K562 (cell line): Measurements from ENCODE around the gene SAP30BP. TPM values are rescaled to one million over a fixed set of nuclear protein-coding genes. Genes with fewer than 3 reads are reported as not detected.

ENCODE experiments used
- ATAC-seq: fragments of 200-7000 bp; cut with Tn5 transposase; 3 replicates; pipeline ENCODE4 v1.9.1; 2020; ENCODE audit warnings: moderate library complexity
- BruUV-seq: library from RNA; stranded (reverse); fragments of 400-500 nt; replicated peaks from 2 replicates; lab custom pipeline; 2021; lab: Mats Ljungman, UMichigan
- CTCF ChIA-PET: fragments of 300-600 bp; formaldehyde crosslinking; extraction: SDS; loops from one replicate; lab custom pipeline; 2021; ENCODE audit warnings: low intra/inter-chr PET ratio; lab: Yijun Ruan, JAX
- POLR2A ChIA-PET: fragments of 300-600, 350-650 bp; sonication (Branson Sonifier 250); formaldehyde crosslinking; extraction: SDS; loops from one replicate; lab custom pipeline; 2021; ENCODE audit warnings: antibody characterized with exemption, inconsistent platforms; lab: Yijun Ruan, JAX
- DNase-seq, 4 experiments: peaks; one replicate each; pipeline versions ENCODE4 v3.0.0 to v3.0.0-alpha.2; 2011 to 2018; ENCODE audit warnings: low spot score in 3 of 4, mixed read lengths in 3 of 4; ENCODE audit errors: extremely low read depth in 1 of 4
- FAIRE-seq: peaks from 2 replicates; lab custom pipeline; 2011; peaks lifted over from hg19 to GRCh38; lab: Jason Lieb, UNC
- H2AFZ ChIP-seq: 2 replicates; pipeline ENCODE4 v1.6.0; 2011; ENCODE audit warnings: low read depth, low read length, control low read depth, inconsistent platforms
- H3K27ac ChIP-seq: fragments of 200-600 bp; 3 replicates; pipeline ENCODE4 v1.8.0; 2011; ENCODE audit warnings: low read depth, mild to moderate bottlenecking, control low read depth, inconsistent platforms, low read length, moderate library complexity, mixed read lengths; ENCODE audit errors: extremely low read depth
- H3K27me3 ChIP-seq, 2 experiments: fragments of 300-600 bp in 1 of 2; 2 replicates in 1 of 2; 3 replicates in 1 of 2; pipeline versions ENCODE4 v1.6.0 to v1.8.0; 2011; ENCODE audit warnings: inconsistent platforms in 2 of 2, low read length in 2 of 2, mild to moderate bottlenecking in 1 of 2, mixed read lengths in 1 of 2, moderate library complexity in 1 of 2; ENCODE audit not compliant: control insufficient read depth in 2 of 2, insufficient read depth in 2 of 2
- H3K36me3 ChIP-seq: fragments of 300-600 bp; 3 replicates; pipeline ENCODE4 v1.8.0; 2011; ENCODE audit warnings: mild to moderate bottlenecking, low read length, inconsistent platforms; ENCODE audit not compliant: control insufficient read depth, insufficient read depth
- H3K4me1 ChIP-seq, 2 experiments: fragments of 200-600 bp in 1 of 2; replicated peaks in 1 of 2; 2 replicates in 1 of 2; 3 replicates in 1 of 2; pipeline versions ENCODE4 v1.5.1 to v1.8.0; 2011; ENCODE audit warnings: inconsistent platforms in 2 of 2, low read length in 2 of 2, mild to moderate bottlenecking in 1 of 2, mixed read lengths in 1 of 2, moderate library complexity in 1 of 2; ENCODE audit not compliant: control insufficient read depth in 2 of 2, insufficient read depth in 2 of 2
- H3K4me2 ChIP-seq: 2 replicates; pipeline ENCODE4 v1.6.1; 2011; ENCODE audit warnings: low read length, control low read depth, inconsistent platforms, mixed read lengths; ENCODE audit not compliant: insufficient read depth
- H3K4me3 ChIP-seq: fragments of 200-600 bp; sonication (generic), shearing (Covaris generic); 2 replicates; pipeline ENCODE4 v1.5.1; 2016; ENCODE audit warnings: control low read depth, inconsistent platforms
- H3K79me2 ChIP-seq: fragments of 200-600 bp; 3 replicates; pipeline ENCODE4 v1.8.0; 2011; ENCODE audit warnings: low read length, inconsistent platforms; ENCODE audit not compliant: control insufficient read depth, insufficient read depth
- H3K9ac ChIP-seq, 2 experiments: 2 replicates each; pipeline versions ENCODE4 v1.6.0 to v1.6.1; 2011; ENCODE audit warnings: low read depth in 2 of 2, low read length in 2 of 2, control low read depth in 1 of 2, inconsistent platforms in 1 of 2, mild to moderate bottlenecking in 1 of 2, mixed read lengths in 1 of 2; ENCODE audit not compliant: insufficient read depth in 1 of 2
- H3K9me1 ChIP-seq: one replicate; pipeline ENCODE4 v1.6.0; 2011; ENCODE audit warnings: inconsistent platforms, mild to moderate bottlenecking, low read length, moderate library complexity; ENCODE audit not compliant: control insufficient read depth, insufficient read depth
- H3K9me3 ChIP-seq: replicated peaks from 2 replicates; pipeline ENCODE4 v1.5.1; 2011; ENCODE audit warnings: low read depth, low read length, inconsistent platforms; ENCODE audit not compliant: control insufficient read depth, insufficient read depth
- H4K20me1 ChIP-seq: replicated peaks from 2 replicates; pipeline ENCODE4 v1.6.1; 2011; ENCODE audit warnings: low read length, inconsistent platforms, mixed read lengths; ENCODE audit not compliant: control insufficient read depth, insufficient read depth
- CREB3L1 ChIP-seq: fragments of 450-650 bp; IDR thresholded peaks from 2 replicates; pipeline ENCODE4 v1.6.1; 2014; ENCODE audit warnings: low read depth, mild to moderate bottlenecking, moderate library complexity, borderline replicate concordance
- FOXO4 ChIP-seq: fragments of 450-650 bp; formaldehyde crosslinking; IDR thresholded peaks from 2 replicates; pipeline ENCODE4 v1.4.0; 2020; ENCODE audit warnings: mild to moderate bottlenecking, moderate library complexity
- KDM1A ChIP-seq, 2 experiments: fragments of 450-650 bp; IDR thresholded peaks; 2 replicates each; pipeline ENCODE4 v1.6.1; 2016; ENCODE audit warnings: mild to moderate bottlenecking in 2 of 2
- RB1 ChIP-seq: fragments of 450-650 bp; IDR thresholded peaks from 2 replicates; pipeline ENCODE4 v1.6.1; 2017; ENCODE audit warnings: low read depth, mild to moderate bottlenecking
- TAL1 ChIP-seq: fragments of 450-650 bp; IDR thresholded peaks from 2 replicates; pipeline ENCODE4 v1.6.1; 2016; ENCODE audit warnings: mild to moderate bottlenecking
- U2AF1 ChIP-seq: fragments of 200-400 bp; formaldehyde crosslinking; optimal IDR thresholded peaks from 2 replicates; pipeline ENCODE3; 2017; ENCODE audit warnings: mild to moderate bottlenecking, low read depth, low read length, moderate library complexity
- ZNF12 ChIP-seq: sonication (generic); formaldehyde crosslinking; IDR thresholded peaks from 2 replicates; pipeline ENCODE4 v1.4.0; 2020; ENCODE audit warnings: mild to moderate bottlenecking, missing genetic modification reagents
- ZNF23 ChIP-seq: fragments of 250-450 bp; sonication (Bioruptor Pico); IDR thresholded peaks from 2 replicates; pipeline ENCODE4 v1.4.0; 2020; ENCODE audit warnings: mild to moderate bottlenecking
- ZNF398 ChIP-seq: fragments of 250-450 bp; sonication (Bioruptor Pico); IDR thresholded peaks from 2 replicates; pipeline ENCODE4 v1.8.0; 2021; ENCODE audit warnings: moderate library complexity, mild to moderate bottlenecking, inconsistent platforms
- ZNF639 ChIP-seq, 2 experiments: fragments of 200-800 bp in 1 of 2; sonication (Bioruptor generic) in 1 of 2; sonication (generic) in 1 of 2; formaldehyde crosslinking in 1 of 2; IDR thresholded peaks in 1 of 2; conservative IDR thresholded peaks in 1 of 2; 2 replicates each; pipeline versions ENCODE4 v1.5.0 to v1.6.1; 2016 to 2020; ENCODE audit warnings: missing compliant biosample characterization in 1 of 2, missing genetic modification characterization in 1 of 2, missing genetic modification reagents in 1 of 2
- WGBS: fragments of 100-300 bp; shearing (Covaris generic); methylation state at CpG from one replicate; pipeline ENCODE4 v1.1.6; 2016; ENCODE audit warnings: low coverage, mixed read lengths; ENCODE audit not compliant: insufficient coverage; ENCODE audit errors: missing lambda C conversion rate; 5-methylcytosine and 5-hydroxymethylcytosine counted together
- in situ Hi-C: fragments of 300-500 bp; cut with MboI; formaldehyde crosslinking; loops from 4 replicates; pipeline ENCODE4 v1.15.0; 2018; ENCODE audit warnings: inconsistent platforms, mixed read lengths
- intact Hi-C: fragments of 100-400 bp; cut with micrococcal nuclease; formaldehyde crosslinking; loops from 2 replicates; pipeline ENCODE4 v1.14.2; 2022
- polyA plus RNA-seq, 8 experiments: library from polyadenylated mRNA; depleted of rRNA in 4 of 8; stranded (reverse) in 5 of 8; unstranded in 3 of 8; fragments of >200 nt; fragmentation: Nextera tagmentation in 2 of 8; fragmentation: Illumina TruSeq in 1 of 8; extraction: Ambion mirVana in 2 of 8; extraction: Trizol in 1 of 8; gene quantifications; 2 replicates each; pipeline versions ENCODE4 v1.2.1 to v1.2.3, GENCODE V29; 2011 to 2014; ENCODE audit warnings: inconsistent platforms in 1 of 8, missing spikeins in 1 of 8
- total RNA-seq, 7 experiments: library from RNA; depleted of rRNA in 6 of 7; stranded (reverse); fragments of >200 nt in 6 of 7; fragmentation: Illumina TruSeq in 2 of 7; extraction: Trizol in 2 of 7; gene quantifications; 2 replicates each; pipeline versions ENCODE4 v1.2.1 to v1.2.3, GENCODE V29; 2011 to 2021; ENCODE audit warnings: low replicate concordance in 1 of 7

The SAP30BP gene
- total and polyA plus RNA-seq, 9 of the 15 experiments (the other 6 are each of a cell fraction or from before 2014, with no cell fraction given): 45.3 to 154 (median 71.7) TPM

GRCh38 chr17:75692976-75693375 lies 25.8 kb downstream of the SAP30BP start (continued):
- no peak for TF ChIP-seq ZNF639 (CRISPR knock-in tag; conservative IDR thresholded peaks at IDR 0.05 in 1 of 2, IDR thresholded peaks at IDR 0.05 in 1 of 2)

- FAIRE-seq (no peak), DNase-seq (no peak), ATAC-seq (no peak)
- H4K20me1 ChIP-seq: 0 out of 2 replicates have a peak, but pooled peaks cover 11% of the 10 kb centered on the region
- no peaks in the 10 kb centered on the region for H3K27me3 ChIP-seq
- no peaks in the 10 kb centered on the region for H3K9me3 ChIP-seq
- H3K4me3 ChIP-seq: no peak overlapping the region
- 0 out of 3 replicates have a peak, but pooled peaks cover 4% of the 10 kb centered on the region for H3K79me2 ChIP-seq
- BruUV-seq: no TSS peak
- H2AFZ ChIP-seq: no peak overlapping the region
- H3K4me1 ChIP-seq: no peaks in the 10 kb centered on the region; a peak in 1 of 5 replicates
- no peak overlapping the region for H3K4me2 ChIP-seq
- no peak overlapping the region for H3K27ac ChIP-seq
- ChIA-PET POLR2A (interaction anchor here (0.8 to 1.4 kb wide), 3 partner anchors 10 to 27 kb away, joined by 3 to 13 read pairs (median 5); no protein-coding TSS in a partner anchor), CTCF (no interaction called here)
- intact Hi-C loops: no loop called here
- no peak overlapping the region for H3K9ac ChIP-seq
- H3K36me3 ChIP-seq: peaks cover 83% of the 10 kb centered on the region; the same call in 2 of the 3 replicates
- 88% methylated on average over 17 of the region's 19 CpGs for WGBS
- in situ Hi-C loops: no loop called here
- peaks cover 5% of the 10 kb centered on the region for H3K9me1 ChIP-seq
- TF ChIP-seq RB1 (no peak), ZNF12 (no peak), ZNF23 (CRISPR knock-in tag) (no peak), TAL1 (no peak), FOXO4 (no peak), ZNF398 (CRISPR knock-in tag) (no peak), CREB3L1 (no peak), U2AF1 (no peak), KDM1A (IDR thresholded peaks at IDR 0.05) (no peak)
These were observed 26.7 kb downstream of the SAP30BP start for GRCh38 chr17:75693500-75694481.
